ENCODE data around the gene CELF5. TPM values are rescaled to one million over a fixed set of nuclear protein-coding genes. Genes with fewer than 3 reads are reported as not detected.

The CELF5 gene
- total RNA-seq, 4 donors from 2014 or later = not detected

DNA sequence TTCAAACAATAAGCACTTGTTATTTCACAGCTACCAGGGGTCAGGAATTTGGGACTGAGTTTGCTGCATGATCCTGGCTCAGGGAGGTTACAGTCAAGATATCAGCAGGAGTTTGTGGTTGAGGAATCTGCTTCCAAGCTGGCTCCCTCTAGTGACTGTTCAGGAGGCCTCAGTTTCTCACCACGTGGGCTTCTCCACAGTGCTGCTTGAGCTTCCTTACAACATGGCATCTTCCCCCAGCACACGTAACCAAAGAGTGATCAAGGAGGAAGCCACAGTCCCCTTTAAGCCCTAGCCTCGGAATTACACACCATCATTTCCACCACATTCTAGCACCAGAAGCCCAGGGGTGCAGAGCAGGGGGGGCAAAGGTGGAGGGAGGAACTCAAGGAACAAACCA lies 28.8 kb downstream of the CELF5 start:
- Histone ChIP-seq H3K4me3 (no peak overlapping the region), H3K4me1 (no peaks in the 10 kb centered on the region), H3K9me3 (peaks cover 0 to 9% (median 2%) of the 10 kb centered on the region in 4 donors), H3K36me3 (no peaks in the 10 kb centered on the region), H3K27ac (no peak overlapping the region), H3K27me3 (no peaks in the 10 kb centered on the region)
- TF ChIP-seq, protein P1, sequence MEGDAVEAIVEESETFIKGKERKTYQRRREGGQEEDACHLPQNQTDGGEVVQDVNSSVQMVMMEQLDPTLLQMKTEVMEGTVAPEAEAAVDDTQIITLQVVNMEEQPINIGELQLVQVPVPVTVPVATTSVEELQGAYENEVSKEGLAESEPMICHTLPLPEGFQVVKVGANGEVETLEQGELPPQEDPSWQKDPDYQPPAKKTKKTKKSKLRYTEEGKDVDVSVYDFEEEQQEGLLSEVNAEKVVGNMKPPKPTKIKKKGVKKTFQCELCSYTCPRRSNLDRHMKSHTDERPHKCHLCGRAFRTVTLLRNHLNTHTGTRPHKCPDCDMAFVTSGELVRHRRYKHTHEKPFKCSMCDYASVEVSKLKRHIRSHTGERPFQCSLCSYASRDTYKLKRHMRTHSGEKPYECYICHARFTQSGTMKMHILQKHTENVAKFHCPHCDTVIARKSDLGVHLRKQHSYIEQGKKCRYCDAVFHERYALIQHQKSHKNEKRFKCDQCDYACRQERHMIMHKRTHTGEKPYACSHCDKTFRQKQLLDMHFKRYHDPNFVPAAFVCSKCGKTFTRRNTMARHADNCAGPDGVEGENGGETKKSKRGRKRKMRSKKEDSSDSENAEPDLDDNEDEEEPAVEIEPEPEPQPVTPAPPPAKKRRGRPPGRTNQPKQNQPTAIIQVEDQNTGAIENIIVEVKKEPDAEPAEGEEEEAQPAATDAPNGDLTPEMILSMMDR (IDR thresholded peaks at IDR 0.05) = no peak
- TF ChIP-seq POLR2A (IDR thresholded peaks at IDR 0.05) = no peak
- no peak for DNase-seq

DNA sequence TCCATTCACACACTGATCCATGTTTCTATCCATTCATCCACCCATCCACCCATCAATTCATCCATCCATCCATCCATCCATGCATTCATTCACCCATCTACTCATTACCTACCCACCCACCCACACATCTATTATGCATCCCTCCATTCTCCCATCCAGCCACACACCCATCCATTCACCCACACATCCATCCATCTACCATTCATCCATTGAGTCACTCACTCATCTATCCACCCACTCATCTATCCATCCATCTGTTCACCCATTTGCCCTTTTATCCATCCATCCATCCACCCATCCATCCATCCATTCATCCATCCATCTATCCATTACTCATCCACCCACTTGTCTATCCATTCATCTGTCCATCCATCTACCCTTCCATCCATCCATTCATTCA lies 30.1 kb downstream of the CELF5 start:
- Histone ChIP-seq H3K4me3 (no peak overlapping the region), H3K4me1 (no peaks in the 10 kb centered on the region), H3K36me3 (no peaks in the 10 kb centered on the region), H3K27ac (no peak overlapping the region), H3K9me3 (peaks cover 0 to 9% (median 2%) of the 10 kb centered on the region in 4 donors), H3K27me3 (no peaks in the 10 kb centered on the region)
- no peak for TF ChIP-seq POLR2A (IDR thresholded peaks at IDR 0.05)
- TF ChIP-seq, protein P1 (IDR thresholded peaks at IDR 0.05) = no peak
- no peak for DNase-seq

DNA sequence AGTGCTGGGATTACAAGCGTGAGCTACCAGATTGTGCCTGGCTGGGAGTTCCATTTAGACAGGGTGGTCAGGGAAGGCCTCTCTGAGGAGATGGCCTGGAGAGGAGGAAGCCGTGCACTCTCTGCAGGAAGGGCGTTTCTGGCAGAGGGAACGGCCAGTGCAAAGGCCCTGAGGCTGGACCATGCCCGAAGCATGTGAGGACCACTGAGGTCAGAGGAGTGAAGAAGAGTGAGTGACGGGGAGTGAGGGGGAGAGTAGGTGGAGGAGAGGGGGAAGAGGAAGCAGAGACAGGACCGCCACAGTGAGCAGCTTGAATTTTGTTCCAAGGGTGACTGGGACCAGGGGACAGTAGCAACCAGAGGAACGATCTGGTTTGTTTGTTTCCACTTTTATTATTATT lies 32.6 kb downstream of the CELF5 start:
- H3K4me3 ChIP-seq = no peak overlapping the region
- no peaks in the 10 kb centered on the region for H3K36me3 ChIP-seq
- no peaks in the 10 kb centered on the region for H3K27me3 ChIP-seq
- H3K27ac ChIP-seq = no peak overlapping the region
- no peaks in the 10 kb centered on the region for H3K4me1 ChIP-seq
- no peak for TF ChIP-seq POLR2A (IDR thresholded peaks at IDR 0.05)
- TF ChIP-seq, protein P1 (IDR thresholded peaks at IDR 0.05) = no peak
- DNase-seq = no peak
- H3K9me3 ChIP-seq = peaks cover 0 to 9% (median 2%) of the 10 kb centered on the region in 4 donors

DNA sequence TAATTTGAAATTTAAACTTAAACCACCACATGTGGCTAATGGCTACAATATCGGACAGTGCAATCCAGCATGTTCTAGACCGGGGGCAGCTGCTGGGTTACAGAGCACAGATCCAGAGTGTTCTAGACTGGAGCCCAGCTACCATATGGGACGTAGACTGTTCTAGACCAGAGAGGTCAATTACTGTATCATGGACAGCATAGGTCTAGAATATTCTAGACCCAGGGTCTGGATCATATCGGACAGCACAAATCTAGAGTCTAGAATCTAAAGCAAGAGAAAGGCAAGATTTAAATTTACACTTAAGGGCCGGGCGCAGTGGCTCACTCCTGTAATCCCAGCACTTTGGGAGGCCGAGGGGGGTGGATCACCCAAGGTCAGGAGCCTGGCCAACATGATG lies 37.9 kb downstream of the CELF5 start:
- no peak overlapping the region for H3K27ac ChIP-seq
- no peak overlapping the region for H3K4me3 ChIP-seq
- DNase-seq = no peak
- H3K4me1 ChIP-seq = no peaks in the 10 kb centered on the region
- no peaks in the 10 kb centered on the region for H3K27me3 ChIP-seq
- no peaks in the 10 kb centered on the region for H3K36me3 ChIP-seq
- H3K9me3 ChIP-seq = no peaks in the 10 kb centered on the region
- TF ChIP-seq, protein P1 (IDR thresholded peaks at IDR 0.05) = no peak
- TF ChIP-seq POLR2A (IDR thresholded peaks at IDR 0.05) = no peak

DNA sequence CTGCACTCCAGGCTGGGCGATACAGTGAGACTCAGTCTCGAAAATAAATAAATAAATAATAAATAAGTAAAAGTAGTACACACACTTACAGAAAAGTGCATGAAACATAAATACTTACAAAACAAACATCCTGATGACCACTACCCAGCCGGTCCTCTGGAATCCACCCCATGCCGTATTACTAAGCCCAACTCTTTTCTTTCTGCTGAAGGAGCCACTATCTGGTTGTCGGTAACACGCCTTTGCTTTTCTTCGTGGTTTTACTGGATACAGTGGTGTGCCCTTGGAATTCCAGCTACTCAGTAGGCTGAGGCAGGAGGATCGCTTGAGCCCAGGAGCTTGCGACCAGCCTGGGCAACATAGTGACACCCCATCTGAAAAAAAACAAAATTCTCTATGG lies 39.4 kb downstream of the CELF5 start:
- Histone ChIP-seq H3K36me3 (no peaks in the 10 kb centered on the region), H3K4me3 (no peak overlapping the region), H3K9me3 (no peaks in the 10 kb centered on the region), H3K27me3 (no peaks in the 10 kb centered on the region), H3K4me1 (no peaks in the 10 kb centered on the region), H3K27ac (no peak overlapping the region)
- no peak for TF ChIP-seq POLR2A (IDR thresholded peaks at IDR 0.05)
- TF ChIP-seq, protein P1 (IDR thresholded peaks at IDR 0.05) = no peak
- no peak for DNase-seq

DNA sequence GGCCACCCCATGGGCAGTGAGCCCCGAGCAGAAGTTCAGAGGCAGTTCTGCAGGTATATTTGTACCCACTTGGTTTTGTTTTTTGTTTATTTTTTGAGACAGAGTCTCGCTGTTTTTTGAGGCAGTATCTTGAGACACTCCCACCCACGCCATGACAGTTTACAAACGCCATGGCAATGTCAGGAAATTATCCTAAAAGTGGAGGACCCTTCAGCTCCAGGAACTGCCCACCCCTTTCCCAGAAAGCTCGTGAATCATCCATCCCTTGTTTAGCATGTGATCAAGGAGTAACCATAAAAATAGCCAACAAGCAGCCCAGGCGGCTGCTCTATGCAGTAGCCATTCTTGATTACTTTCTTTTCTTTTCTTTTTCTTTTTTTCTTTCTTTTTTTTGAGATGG lies 41.0 kb downstream of the CELF5 start:
- Histone ChIP-seq H3K4me1 (no peaks in the 10 kb centered on the region), H3K27me3 (no peaks in the 10 kb centered on the region), H3K9me3 (no peaks in the 10 kb centered on the region), H3K4me3 (no peak overlapping the region), H3K36me3 (no peaks in the 10 kb centered on the region), H3K27ac (no peak overlapping the region)
- no peak for DNase-seq
- TF ChIP-seq POLR2A (IDR thresholded peaks at IDR 0.05) = no peak
- TF ChIP-seq, protein P1 (IDR thresholded peaks at IDR 0.05) = no peak
